K562 (cell line): ENCODE results near the gene LGR6. TPM values are rescaled to one million over a fixed set of nuclear protein-coding genes. Genes with fewer than 3 reads are reported as not detected.

Experiments used
- ATF2 ChIP-seq: sonication (generic); formaldehyde crosslinking; IDR thresholded peaks from 2 replicates; pipeline ENCODE4 v1.8.1; 2022; ENCODE audit warnings: missing genetic modification reagents
- ATF6 ChIP-seq: sonication (generic); formaldehyde crosslinking; IDR thresholded peaks from 2 replicates; pipeline ENCODE4 v1.4.0; 2020; ENCODE audit warnings: mild to moderate bottlenecking, missing genetic modification reagents
- KLF13 ChIP-seq: fragments of 450-650 bp; IDR thresholded peaks from 2 replicates; pipeline ENCODE4 v1.6.1; 2016; ENCODE audit warnings: missing genetic modification characterization, low read depth, mild to moderate bottlenecking, missing compliant biosample characterization, moderate library complexity, borderline replicate concordance
- L3MBTL2 ChIP-seq: fragments of 450-650 bp; IDR thresholded peaks from 2 replicates; pipeline ENCODE4 v1.6.1; 2016; ENCODE audit warnings: mild to moderate bottlenecking, moderate library complexity
- MXD1 ChIP-seq: fragments of 250-450 bp; sonication (Bioruptor Pico); IDR thresholded peaks from 2 replicates; pipeline ENCODE4 v1.8.0; 2021; ENCODE audit warnings: borderline replicate concordance, mild to moderate bottlenecking, moderate library complexity; ENCODE audit not compliant: poor library complexity, severe bottlenecking
- NCOA1 ChIP-seq: fragments of 450-650 bp; IDR thresholded peaks from 2 replicates; pipeline ENCODE4 v1.6.1; 2016; ENCODE audit warnings: low read depth
- NFRKB ChIP-seq: fragments of 450-650 bp; IDR thresholded peaks from 2 replicates; pipeline ENCODE4 v1.6.1; 2016; ENCODE audit warnings: low read depth
- PATZ1 ChIP-seq: fragments of 250-450 bp; sonication (Bioruptor Pico); IDR thresholded peaks from 2 replicates; pipeline ENCODE4 v1.5.0; 2020; ENCODE audit warnings: mild to moderate bottlenecking, borderline replicate concordance
- RBM22 ChIP-seq: fragments of 200-400 bp; formaldehyde crosslinking; IDR thresholded peaks from 2 replicates; pipeline ENCODE4 v1.6.1; 2018; ENCODE audit warnings: low read length, low read depth; ENCODE audit not compliant: poor library complexity, severe bottlenecking
- RBM25 ChIP-seq: fragments of 200-400 bp; formaldehyde crosslinking; IDR thresholded peaks from 2 replicates; pipeline ENCODE4 v1.6.1; 2018; ENCODE audit warnings: low read length, low read depth, moderate library complexity; ENCODE audit not compliant: severe bottlenecking
- RNF219 ChIP-seq: fragments of 250-450 bp; sonication (Bioruptor Pico); IDR thresholded peaks from 2 replicates; pipeline ENCODE4 v1.5.0; 2022; ENCODE audit warnings: mild to moderate bottlenecking
- TFAP4 ChIP-seq: sonication (generic); formaldehyde crosslinking; IDR thresholded peaks from 2 replicates; pipeline ENCODE4 v1.8.0; 2022; ENCODE audit warnings: missing genetic modification reagents, mild to moderate bottlenecking, moderate library complexity, borderline replicate concordance
- ZBTB7A ChIP-seq: IDR thresholded peaks from 2 replicates; pipeline ENCODE4 v1.6.1; 2011; ENCODE audit warnings: low read depth, mild to moderate bottlenecking, low read length, moderate library complexity, borderline replicate concordance; ENCODE audit not compliant: control insufficient read depth
- ZNF23 ChIP-seq: fragments of 250-450 bp; sonication (Bioruptor Pico); IDR thresholded peaks from 2 replicates; pipeline ENCODE4 v1.4.0; 2020; ENCODE audit warnings: mild to moderate bottlenecking
- ZNF445 ChIP-seq: fragments of 250-450 bp; sonication (Bioruptor Pico); IDR thresholded peaks from 2 replicates; pipeline ENCODE4 v1.4.0; 2020; ENCODE audit warnings: low read depth, mild to moderate bottlenecking, moderate library complexity
- polyA plus RNA-seq, 8 experiments: library from polyadenylated mRNA; depleted of rRNA in 4 of 8; stranded (reverse) in 5 of 8; unstranded in 3 of 8; fragments of >200 nt; fragmentation: Nextera tagmentation in 2 of 8; fragmentation: Illumina TruSeq in 1 of 8; extraction: Ambion mirVana in 2 of 8; extraction: Trizol in 1 of 8; gene quantifications; 2 replicates each; pipeline versions ENCODE4 v1.2.1 to v1.2.3, GENCODE V29; 2011 to 2014; ENCODE audit warnings: inconsistent platforms in 1 of 8, missing spikeins in 1 of 8
- total RNA-seq, 7 experiments: library from RNA; depleted of rRNA in 6 of 7; stranded (reverse); fragments of >200 nt in 6 of 7; fragmentation: Illumina TruSeq in 2 of 7; extraction: Trizol in 2 of 7; gene quantifications; 2 replicates each; pipeline versions ENCODE4 v1.2.1 to v1.2.3, GENCODE V29; 2011 to 2021; ENCODE audit warnings: low replicate concordance in 1 of 7

The LGR6 gene
- total and polyA plus RNA-seq, 9 of the 15 experiments (the other 6 are each of a cell fraction or from before 2014, with no cell fraction given): 0.01 to 0.54 (median 0.17) TPM; not detected in 1

- no peak for TF ChIP-seq MXD1 (CRISPR knock-in tag)
- no peak for TF ChIP-seq ATF6 (CRISPR knock-in tag)
- peak; percentile 66; the same call in 1 of the 2 replicates for TF ChIP-seq ZBTB7A
- TF ChIP-seq RNF219 (CRISPR knock-in tag): no peak
- TF ChIP-seq PATZ1 (CRISPR knock-in tag): no peak
- no peak for TF ChIP-seq RBM25
- TF ChIP-seq ZNF23: no peak
- no peak for TF ChIP-seq NCOA1
- TF ChIP-seq ATF2 (CRISPR knock-in tag): no peak
- TF ChIP-seq RBM22: no peak
- peak; percentile 65 for TF ChIP-seq TFAP4 (CRISPR knock-in tag)
- TF ChIP-seq KLF13 (tag): no peak; the same call in 1 of the 2 replicates
- TF ChIP-seq ZNF445 (CRISPR knock-in tag): no peak
- no peak; the same call in 1 of the 2 replicates for TF ChIP-seq NFRKB
- TF ChIP-seq L3MBTL2: peak; percentile 83; the same call in 1 of the 2 replicates
Measured at GRCh38 chr1:202235856-202236837, 42.5 kb downstream of the LGR6 start (continued).
